HFF-Myc (cell line): ENCODE measurements around the gene SSBP4.

ENCODE experiments used
- DNase-seq: peaks from one replicate; pipeline ENCODE4 v3.0.0-alpha.2; 2011; ENCODE audit warnings: low read depth; ENCODE audit errors: extremely low read depth
- H3K4me3 ChIP-seq: replicated peaks from 2 replicates; pipeline ENCODE4 v1.5.1; 2011; ENCODE audit warnings: low read depth, mild to moderate bottlenecking, control low read depth, low read length
- CTCF ChIP-seq: IDR thresholded peaks from 2 replicates; pipeline ENCODE4 v1.5.1; 2012; ENCODE audit warnings: mild to moderate bottlenecking, low read depth, low read length, control low read depth; ENCODE audit errors: missing control alignments

Gene SSBP4

GRCh38 chr19:18435178-18435841, 16.1 kb downstream of the SSBP4 start:
- H3K4me3 ChIP-seq: no peak overlapping the region
- TF ChIP-seq CTCF: no peak
- no peak for DNase-seq

GRCh38 chr19:18435842-18436670, 16.9 kb downstream of the SSBP4 start:
- no peak overlapping the region for H3K4me3 ChIP-seq
- TF ChIP-seq CTCF: no peak
- no peak for DNase-seq

- H3K4me3 ChIP-seq: peak overlapping the region; percentile 54
- no peak for TF ChIP-seq CTCF
- peak; percentile 70 for DNase-seq
Observed at GRCh38 chr19:18436671-18437490, 17.7 kb downstream of the SSBP4 start.

- DNase-seq: no peak
- H3K4me3 ChIP-seq: peak within 1 kb of the TSS; percentile 54
- no peak for TF ChIP-seq CTCF
Observed at GRCh38 chr19:18437491-18438330, 18.5 kb downstream of the SSBP4 start, which contains the start of gene ISYNA1. Gene ISYNA1 (minus strand): TSS chr19:18438133. CDS start chr19:18437979, 154 bp downstream.

- DNase-seq: no peak
- no peak for TF ChIP-seq CTCF
- peak overlapping the region; percentile 54 for H3K4me3 ChIP-seq
Observed at GRCh38 chr19:18438331-18439024, 19.3 kb downstream of the SSBP4 start.
